Spinal cord (tissue), 10 donors: ENCODE results near the gene WBP1. TPM values are rescaled to one million over a fixed set of nuclear protein-coding genes. Genes with fewer than 3 reads are reported as not detected.

Source experiments
- DNase-seq, 6 donors: peaks; one replicate each; pipeline versions ENCODE4 v3.0.0 to v3.0.0-alpha.2; 2013 to 2015; ENCODE audit warnings: low spot score in 6 of 6, low read depth in 4 of 6
- H3K27ac ChIP-seq: one replicate; pipeline ENCODE4 v1.5.1; 2013; ENCODE audit warnings: low read depth, low read length, control low read depth
- H3K27me3 ChIP-seq: one replicate; pipeline ENCODE4 v1.6.1; 2013; ENCODE audit warnings: low read length; ENCODE audit not compliant: control insufficient read depth, insufficient read depth
- H3K36me3 ChIP-seq: one replicate; pipeline ENCODE4 v1.6.1; 2013; ENCODE audit warnings: low read length; ENCODE audit not compliant: control insufficient read depth, insufficient read depth
- H3K4me1 ChIP-seq: one replicate; pipeline ENCODE4 v1.6.1; 2013; ENCODE audit warnings: low read length; ENCODE audit not compliant: control insufficient read depth, insufficient read depth
- H3K4me3 ChIP-seq: one replicate; pipeline ENCODE4 v1.5.1; 2013; ENCODE audit warnings: low read depth, low read length, control low read depth
- H3K9me3 ChIP-seq: one replicate; pipeline ENCODE4 v1.6.1; 2013; ENCODE audit warnings: low read length; ENCODE audit not compliant: control insufficient read depth, insufficient read depth
- WGBS: methylation state at CpG from one replicate; pipeline ENCODE4 v1.1.5; 2013; ENCODE audit warnings: missing lambda C conversion rate; ENCODE audit not compliant: insufficient coverage; 5-methylcytosine and 5-hydroxymethylcytosine counted together
- polyA plus RNA-seq, 2 donors: library from polyadenylated mRNA; unstranded; fragments of 120-200 nt; gene quantifications; one replicate each; pipeline ENCODE4 v1.2.1, GENCODE V29; 2013; ENCODE audit not compliant: insufficient read length in 2 of 2
- total RNA-seq, 2 donors: library from RNA; depleted of rRNA in 1 of 2; stranded (reverse); fragments of 120-200 nt in 1 of 2; fragments of >200 nt in 1 of 2; gene quantifications; one replicate each; pipeline versions ENCODE4 v1.2.3 to v1.2.4, GENCODE V29; 2013 to 2014
- donor health status: healthy.

Gene WBP1
- total and polyA plus RNA-seq, 4 donors = 25.8 to 140 (median 98.2) TPM

- H3K36me3 ChIP-seq = peaks cover 61% of the 10 kb centered on the region
- H3K4me1 ChIP-seq = peaks cover 12% of the 10 kb centered on the region
- H3K27me3 ChIP-seq = peaks cover 24% of the 10 kb centered on the region
- H3K4me3 ChIP-seq = no peak overlapping the region
- H3K27ac ChIP-seq = no peak overlapping the region
- H3K9me3 ChIP-seq = no peaks in the 10 kb centered on the region
- DNase-seq = no peak
- 97% methylated on average over 3 of the region's 3 CpGs for WGBS
Observed at GRCh38 chr2:74493546-74493945, 35.3 kb downstream of the WBP1 start.

- Histone ChIP-seq H3K4me1 (peaks cover 30% of the 10 kb centered on the region), H3K9me3 (no peaks in the 10 kb centered on the region), H3K36me3 (peaks cover 42% of the 10 kb centered on the region), H3K27me3 (peaks cover 43% of the 10 kb centered on the region), H3K4me3 (no peak overlapping the region), H3K27ac (no peak overlapping the region)
- WGBS = no CpG with 5 or more reads among the region's 1 CpG
- DNase-seq = no peak
Observed at GRCh38 chr2:74495440-74495839, 37.2 kb downstream of the WBP1 start.

- WGBS = 45% methylated on average over 6 of the region's 19 CpGs
- H3K4me3 ChIP-seq = no peak overlapping the region
- H3K27me3 ChIP-seq = peaks cover 60% of the 10 kb centered on the region
- no peak overlapping the region for H3K27ac ChIP-seq
- H3K9me3 ChIP-seq = no peaks in the 10 kb centered on the region
- DNase-seq = no peak
- peaks cover 34% of the 10 kb centered on the region for H3K4me1 ChIP-seq
- peaks cover 24% of the 10 kb centered on the region for H3K36me3 ChIP-seq
Observed at GRCh38 chr2:74496997-74497776, 38.9 kb downstream of the WBP1 start.

- 1% methylated on average over 60 of the region's 61 CpGs for WGBS
- Histone ChIP-seq H3K4me3 (no peak overlapping the region), H3K27me3 (peaks cover 68% of the 10 kb centered on the region), H3K27ac (no peak overlapping the region), H3K36me3 (peaks cover 17% of the 10 kb centered on the region), H3K9me3 (no peaks in the 10 kb centered on the region), H3K4me1 (peaks cover 42% of the 10 kb centered on the region)
- no peak for DNase-seq
Observed at GRCh38 chr2:74497777-74498499, 39.7 kb downstream of the WBP1 start.

- WGBS = under 1% methylated on average over 41 of the region's 41 CpGs
- no peak overlapping the region for H3K4me3 ChIP-seq
- H3K4me1 ChIP-seq = peaks cover 49% of the 10 kb centered on the region
- peaks cover 10% of the 10 kb centered on the region for H3K36me3 ChIP-seq
- H3K27ac ChIP-seq = no peak overlapping the region
- no peaks in the 10 kb centered on the region for H3K9me3 ChIP-seq
- peaks cover 75% of the 10 kb centered on the region for H3K27me3 ChIP-seq
- no peak for DNase-seq
Observed at GRCh38 chr2:74498500-74499266, 40.4 kb downstream of the WBP1 start.

- peaks cover 82% of the 10 kb centered on the region for H3K27me3 ChIP-seq
- peaks cover 55% of the 10 kb centered on the region for H3K4me1 ChIP-seq
- H3K36me3 ChIP-seq = peaks cover 7% of the 10 kb centered on the region
- DNase-seq = no peak
- under 1% methylated on average over 62 of the region's 65 CpGs for WGBS
- no peaks in the 10 kb centered on the region for H3K9me3 ChIP-seq
- H3K27ac ChIP-seq = no peak within 1 kb of the TSS
- no peak within 1 kb of the TSS for H3K4me3 ChIP-seq
Observed at GRCh38 chr2:74499267-74499939, 41.2 kb downstream of the WBP1 start, which contains the start of gene LBX2. Gene LBX2 (minus strand): TSS chr2:74499603. CDS start chr2:74499537, 66 bp downstream.

- no peak overlapping the region for H3K4me3 ChIP-seq
- H3K27me3 ChIP-seq = peaks cover 89% of the 10 kb centered on the region
- H3K36me3 ChIP-seq = peaks cover 4% of the 10 kb centered on the region
- no peak overlapping the region for H3K27ac ChIP-seq
- peaks cover 56% of the 10 kb centered on the region for H3K4me1 ChIP-seq
- no peaks in the 10 kb centered on the region for H3K9me3 ChIP-seq
- WGBS = 14% methylated on average over 13 of the region's 15 CpGs
- DNase-seq = no peak
Observed at GRCh38 chr2:74499940-74500577, 41.8 kb downstream of the WBP1 start.

GRCh38 chr2:74500578-74500946, 42.3 kb downstream of the WBP1 start:
- Histone ChIP-seq H3K36me3 (peaks cover 9% of the 10 kb centered on the region), H3K9me3 (no peaks in the 10 kb centered on the region), H3K27ac (no peak overlapping the region), H3K4me1 (peaks cover 61% of the 10 kb centered on the region), H3K4me3 (no peak overlapping the region), H3K27me3 (peaks cover 94% of the 10 kb centered on the region)
- no peak for DNase-seq
